ENCODE results near the gene SEMA3B.

Gene SEMA3B

DNA sequence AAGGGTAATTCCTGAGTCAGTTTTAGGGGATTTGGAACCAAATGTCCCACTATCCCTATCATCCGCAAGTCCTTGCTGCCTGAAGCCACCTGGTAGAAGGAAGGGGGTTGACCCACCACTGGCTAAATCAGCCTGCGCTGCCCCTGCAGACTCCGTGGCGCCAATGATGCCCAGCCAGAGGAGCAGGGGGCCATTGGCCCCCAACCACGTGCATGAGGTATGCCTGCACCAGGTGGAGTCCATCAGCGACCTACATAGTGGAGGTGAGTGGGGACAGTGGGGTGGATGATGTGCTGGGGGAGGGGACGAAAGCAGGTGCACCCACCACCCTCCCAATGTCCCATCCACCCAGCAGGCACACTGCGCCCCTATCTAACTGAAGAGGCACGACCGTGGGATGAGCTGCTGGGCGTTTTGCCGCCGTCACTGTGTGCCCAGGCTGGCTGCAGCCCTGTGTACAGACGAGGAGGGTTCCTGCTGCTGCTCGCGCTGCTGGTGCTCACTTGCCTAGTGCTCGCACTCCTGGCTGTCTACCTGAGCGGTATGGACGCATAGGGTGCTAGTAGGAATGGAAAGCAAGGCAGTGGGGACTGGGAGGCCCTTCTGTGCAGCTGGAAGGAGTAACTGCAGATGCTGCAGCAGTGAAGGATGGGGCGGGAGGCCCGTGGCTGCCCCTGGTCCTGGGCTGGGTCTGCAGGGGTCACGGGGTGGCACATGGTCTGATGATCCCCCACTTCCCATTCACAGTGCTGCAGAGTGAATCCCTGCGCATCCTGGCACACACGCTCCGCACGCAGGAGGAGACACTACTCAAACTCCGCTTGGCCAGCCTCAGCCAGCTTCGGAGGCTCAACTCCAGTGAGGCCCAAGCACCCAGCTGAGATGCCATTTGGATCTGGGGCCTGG, 17.6 kb downstream of the SEMA3B start:
- no peak overlapping the region for H3K4me3 ChIP-seq (ENCODE audit: low read length)
- H3K27me3 ChIP-seq (ENCODE audit: low read depth, low read length), result no peaks in the 10 kb centered on the region
- no peak for TF ChIP-seq CTCF (IDR thresholded peaks at IDR 0.05; ENCODE audit: low read depth, low read length)
- H3K4me1 ChIP-seq (ENCODE audit: low read length), result peaks cover 5% of the 10 kb centered on the region; the same call in 1 of the 2 replicates
- H4K20me1 ChIP-seq (ENCODE audit: insufficient read depth, low read length), result no peaks in the 10 kb centered on the region
- peaks cover 48% of the 10 kb centered on the region for H3K36me3 ChIP-seq (replicated peaks; ENCODE audit: low read depth, low read length)
- H3K4me2 ChIP-seq (ENCODE audit: low read length), result no peak overlapping the region
- H3K27ac ChIP-seq (ENCODE audit: low read length), result no peak overlapping the region
- no peak overlapping the region for H2AFZ ChIP-seq (ENCODE audit: low read depth, low read length)
- H3K9ac ChIP-seq (ENCODE audit: low read length), result no peak overlapping the region
- H3K9me3 ChIP-seq (ENCODE audit: insufficient read depth, low read length), result no peaks in the 10 kb centered on the region
- peaks cover 31% of the 10 kb centered on the region for H3K79me2 ChIP-seq (ENCODE audit: low read length)

GRCh38 chr3:50287262-50287661, 18.3 kb downstream of the SEMA3B start:
- Histone ChIP-seq H4K20me1 (ENCODE audit: insufficient read depth, low read length) (no peaks in the 10 kb centered on the region), H3K9ac (ENCODE audit: low read length) (no peak overlapping the region), H3K9me3 (ENCODE audit: insufficient read depth, low read length) (no peaks in the 10 kb centered on the region), H3K36me3 (replicated peaks; ENCODE audit: low read depth, low read length) (peaks cover 48% of the 10 kb centered on the region), H3K27ac (ENCODE audit: low read length) (no peak overlapping the region), H3K4me2 (ENCODE audit: low read length) (no peak overlapping the region), H3K4me3 (ENCODE audit: low read length) (no peak overlapping the region), H2AFZ (ENCODE audit: low read depth, low read length) (no peak overlapping the region), H3K79me2 (ENCODE audit: low read length) (peaks cover 37% of the 10 kb centered on the region), H3K27me3 (ENCODE audit: low read depth, low read length) (no peaks in the 10 kb centered on the region), H3K4me1 (ENCODE audit: low read length) (peaks cover 5% of the 10 kb centered on the region; the same call in 1 of the 2 replicates)
- no peak for TF ChIP-seq CTCF (IDR thresholded peaks at IDR 0.05; ENCODE audit: low read depth, low read length)
- TF ChIP-seq EZH2phosphoT487 (IDR thresholded peaks at IDR 0.05; ENCODE audit: low read depth), result no peak

DNA sequence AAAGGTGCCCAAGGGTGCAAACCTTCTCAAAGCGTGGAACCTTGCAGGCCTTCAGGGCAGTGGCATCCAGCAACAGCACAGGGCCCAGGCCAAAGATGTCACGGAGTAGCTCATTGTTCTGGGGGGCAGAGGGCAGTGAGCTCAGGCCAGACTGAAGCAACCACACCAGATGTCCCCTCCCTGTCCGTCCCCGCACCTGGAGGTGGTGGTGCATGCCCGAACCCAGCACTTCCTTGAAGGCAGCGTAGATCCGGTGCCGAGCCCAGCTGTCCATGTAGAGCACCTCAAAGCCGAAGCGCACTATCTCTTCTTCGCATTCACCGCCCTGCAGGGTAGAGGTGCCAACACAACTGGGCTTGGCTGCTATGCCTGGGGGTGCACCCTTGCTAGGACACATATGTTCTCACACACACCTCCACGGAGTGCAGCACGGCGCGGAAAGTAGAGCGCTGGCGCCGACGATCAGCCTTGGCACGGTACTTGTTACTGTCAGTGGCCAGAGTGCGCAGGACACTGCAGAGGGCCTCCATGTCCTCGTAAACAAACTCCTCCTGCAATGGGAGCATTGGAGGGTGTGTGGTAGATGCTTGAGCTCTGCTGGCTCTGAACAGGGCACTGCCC, 19.6 kb downstream of the SEMA3B start:
- Histone ChIP-seq H3K79me2 (ENCODE audit: low read length) (peaks cover 37% of the 10 kb centered on the region), H3K36me3 (replicated peaks; ENCODE audit: low read depth, low read length) (peaks cover 48% of the 10 kb centered on the region), H3K4me1 (ENCODE audit: low read length) (peaks cover 11% of the 10 kb centered on the region), H3K9me3 (ENCODE audit: insufficient read depth, low read length) (no peaks in the 10 kb centered on the region), H3K4me2 (ENCODE audit: low read length) (no peak overlapping the region), H2AFZ (ENCODE audit: low read depth, low read length) (no peak overlapping the region), H3K27ac (ENCODE audit: low read length) (no peak overlapping the region), H3K27me3 (ENCODE audit: low read depth, low read length) (no peaks in the 10 kb centered on the region), H4K20me1 (ENCODE audit: insufficient read depth, low read length) (no peaks in the 10 kb centered on the region), H3K9ac (ENCODE audit: low read length) (no peak overlapping the region), H3K4me3 (ENCODE audit: low read length) (no peak overlapping the region)
- TF ChIP-seq CTCF (IDR thresholded peaks at IDR 0.05; ENCODE audit: low read depth, low read length) (no peak), EZH2phosphoT487 (IDR thresholded peaks at IDR 0.05; ENCODE audit: low read depth) (no peak)

- Histone ChIP-seq H3K27ac (ENCODE audit: low read length) (no peak overlapping the region), H3K9me3 (ENCODE audit: insufficient read depth, low read length) (no peaks in the 10 kb centered on the region), H3K36me3 (replicated peaks; ENCODE audit: low read depth, low read length) (peaks cover 48% of the 10 kb centered on the region), H3K4me3 (ENCODE audit: low read length) (no peak overlapping the region), H3K4me2 (ENCODE audit: low read length) (no peak overlapping the region), H3K27me3 (ENCODE audit: low read depth, low read length) (no peaks in the 10 kb centered on the region), H3K79me2 (ENCODE audit: low read length) (peaks cover 37% of the 10 kb centered on the region), H2AFZ (ENCODE audit: low read depth, low read length) (no peak overlapping the region), H3K4me1 (ENCODE audit: low read length) (peaks cover 11% of the 10 kb centered on the region), H4K20me1 (ENCODE audit: insufficient read depth, low read length) (no peaks in the 10 kb centered on the region), H3K9ac (ENCODE audit: low read length) (no peak overlapping the region)
- TF ChIP-seq EZH2phosphoT487 (IDR thresholded peaks at IDR 0.05; ENCODE audit: low read depth) (no peak), CTCF (IDR thresholded peaks at IDR 0.05; ENCODE audit: low read depth, low read length) (no peak)
Measured at GRCh38 chr3:50289130-50289529, 20.2 kb downstream of the SEMA3B start.
